ENCODE data around the gene TRIOBP. TPM values are rescaled to one million over a fixed set of nuclear protein-coding genes. Genes with fewer than 3 reads are reported as not detected.

Gene TRIOBP
- total RNA-seq, 2 donors from 2014 or later: 17.4 to 26.0 TPM

DNA sequence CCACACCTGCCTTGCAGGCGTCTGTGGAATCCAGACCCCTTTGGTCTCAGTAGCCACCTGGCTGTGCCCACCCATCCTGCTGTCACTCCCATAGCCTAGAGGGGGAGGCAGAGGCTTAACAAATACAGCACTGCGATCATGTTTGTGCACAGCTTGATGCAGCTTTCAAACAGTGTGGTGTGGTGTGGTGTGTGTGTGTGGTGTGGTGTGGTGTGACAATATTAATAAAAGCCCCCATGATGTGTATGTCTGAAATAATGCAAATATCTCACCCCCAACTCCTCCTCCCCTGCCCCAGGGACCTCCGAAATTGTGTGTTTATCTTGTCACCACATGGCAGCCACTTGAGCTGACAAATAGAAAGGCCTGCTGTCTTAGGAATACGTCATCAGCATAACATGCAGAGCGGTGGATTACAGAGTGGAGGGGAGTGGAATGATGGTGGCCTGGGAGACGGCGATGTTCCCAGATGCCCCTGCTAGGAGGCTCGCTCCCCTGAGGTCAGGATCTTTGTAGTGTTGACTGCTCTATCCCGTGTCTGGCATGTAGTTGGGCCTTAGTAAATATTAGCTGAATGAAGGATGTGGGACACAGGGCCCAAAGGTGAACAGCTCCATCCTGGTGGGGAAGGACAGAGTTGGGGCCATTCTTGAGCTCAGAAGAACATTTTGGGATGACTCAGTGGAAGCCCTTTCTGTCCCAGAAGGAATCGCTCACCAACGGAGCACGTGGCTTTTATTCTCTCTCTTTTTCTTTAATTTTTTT lies 35.5 kb upstream of the TRIOBP start:
- Mint-ChIP-seq H3K27ac (no peak overlapping the region), H3K36me3 (peaks cover 7 to 15% of the 10 kb centered on the region in 2 donors), H3K9me3 (no peaks in the 10 kb centered on the region)
- ATAC-seq (no peak), DNase-seq (ENCODE audit: low spot score in 2 of 2) (no peak)

DNA sequence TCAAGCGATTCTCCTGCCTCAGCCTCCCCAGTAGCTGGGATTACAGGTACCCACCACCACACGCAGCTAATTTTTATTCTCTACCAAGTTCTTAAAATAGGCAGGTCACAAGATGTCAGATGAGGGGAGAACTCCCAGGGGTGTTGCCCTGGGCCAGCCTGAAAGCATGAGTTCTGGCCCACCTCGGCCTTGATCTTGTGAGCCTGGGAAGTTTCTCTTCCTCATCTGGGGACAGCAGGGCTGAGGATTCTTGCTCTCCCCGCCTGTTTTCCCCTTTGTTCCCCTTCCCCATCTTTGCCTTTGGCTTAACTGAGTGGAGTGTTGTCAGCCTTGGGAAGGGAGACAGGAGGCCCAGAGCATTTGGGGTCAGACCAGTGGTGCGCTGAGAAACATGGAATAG lies 34.8 kb upstream of the TRIOBP start:
- Mint-ChIP-seq H3K36me3 (peaks cover 7 to 21% of the 10 kb centered on the region in 2 donors), H3K9me3 (no peaks in the 10 kb centered on the region), H3K27ac (peak overlapping the region in 1 of 2 donors; percentile 29)
- DNase-seq (ENCODE audit: low spot score in 2 of 2): no peak
- ATAC-seq: no peak

DNA sequence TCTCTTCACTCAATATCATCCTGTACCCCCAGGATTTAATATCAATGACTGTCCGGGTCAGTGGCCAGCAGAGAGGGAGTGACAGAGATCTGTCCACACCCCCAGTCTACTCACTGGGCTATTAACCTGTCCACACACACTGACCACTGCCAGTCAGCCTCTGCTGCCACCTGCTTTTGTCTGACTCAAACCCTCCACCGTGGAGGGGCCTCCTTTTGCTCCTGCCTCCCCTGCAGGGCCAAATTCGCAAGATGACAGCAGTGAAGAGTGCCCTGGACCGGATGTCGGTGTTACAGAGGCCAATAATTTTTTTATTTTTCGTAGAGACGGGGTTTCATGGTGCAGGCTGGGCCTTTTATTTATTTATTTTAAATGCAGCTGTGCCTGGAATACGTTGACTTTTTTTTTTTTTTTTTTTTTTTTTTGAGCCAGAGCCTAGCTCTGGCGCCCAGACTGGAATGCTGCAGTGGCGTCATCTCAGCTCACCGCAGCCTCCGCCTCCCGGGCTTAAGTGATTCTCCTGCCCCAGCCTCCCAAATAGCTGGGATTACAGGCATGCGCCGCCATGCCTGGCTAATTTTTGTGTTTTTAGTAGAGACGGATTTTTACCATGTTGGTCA lies 33.2 kb upstream of the TRIOBP start:
- Mint-ChIP-seq H3K36me3 (peaks cover 7 to 22% of the 10 kb centered on the region in 2 donors), H3K9me3 (no peaks in the 10 kb centered on the region), H3K27ac (no peak overlapping the region)
- ATAC-seq: no peak
- no peak for DNase-seq (ENCODE audit: low spot score in 2 of 2)

DNA sequence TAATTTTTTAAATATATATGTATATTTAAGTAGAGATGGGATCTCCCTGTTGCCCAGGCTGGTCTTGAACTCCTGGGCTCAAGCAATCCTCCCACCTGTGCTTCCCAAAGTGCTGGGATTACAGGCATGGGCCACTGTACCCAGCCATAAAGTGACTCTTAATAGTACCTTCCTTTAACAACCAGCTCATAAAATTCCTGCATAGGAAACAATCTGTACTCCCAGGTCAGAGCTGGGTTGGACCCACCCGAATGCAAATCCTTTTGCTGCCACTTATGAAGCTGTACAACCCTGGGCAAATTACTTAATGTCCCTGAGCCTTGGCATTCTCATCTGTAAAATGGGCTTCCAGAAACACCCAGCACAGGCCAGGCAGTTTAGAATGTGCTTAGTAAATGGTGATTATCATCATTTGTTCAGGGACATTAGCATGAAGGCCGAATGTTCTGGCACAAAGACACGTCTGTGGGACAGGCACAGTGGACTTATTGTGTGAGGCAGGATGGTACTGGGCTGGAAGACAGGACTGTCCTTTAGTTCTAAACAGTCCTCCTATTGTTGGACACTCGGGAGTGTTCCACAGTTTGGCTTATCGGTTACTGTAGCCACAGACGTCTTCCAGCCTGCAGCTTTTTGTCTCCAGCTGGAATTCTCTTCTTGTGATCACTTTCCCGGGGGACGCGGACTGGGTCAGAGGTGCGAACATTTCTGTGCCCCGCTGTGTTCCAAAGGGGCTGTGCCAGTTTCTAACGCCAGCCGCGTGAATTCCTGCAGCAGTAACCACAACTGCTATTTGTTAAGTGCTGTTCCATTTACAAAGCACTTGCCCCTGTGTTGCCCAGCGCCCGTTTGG lies 32.4 kb upstream of the TRIOBP start:
- no peak for ATAC-seq
- Mint-ChIP-seq H3K9me3 (no peaks in the 10 kb centered on the region), H3K27ac (peak overlapping the region in 1 of 2 donors; percentile 22), H3K36me3 (peaks cover 4 to 18% of the 10 kb centered on the region in 2 donors)
- DNase-seq (ENCODE audit: low spot score in 2 of 2): no peak

DNA sequence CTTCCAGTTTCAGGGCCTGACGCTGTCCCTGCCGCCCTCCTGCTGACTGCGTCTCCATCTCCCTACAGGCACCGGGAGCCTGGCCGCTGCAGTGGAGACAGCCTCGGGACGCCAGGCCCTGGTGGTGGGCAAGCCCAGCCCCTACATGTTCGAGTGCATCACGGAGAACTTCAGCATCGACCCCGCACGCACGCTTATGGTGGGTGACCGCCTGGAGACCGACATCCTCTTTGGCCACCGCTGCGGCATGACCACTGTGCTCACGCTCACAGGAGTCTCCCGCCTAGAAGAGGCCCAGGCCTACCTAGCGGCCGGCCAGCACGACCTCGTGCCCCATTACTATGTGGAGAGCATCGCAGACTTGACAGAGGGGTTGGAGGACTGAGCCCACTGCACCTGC lies 31.4 kb upstream of the TRIOBP start:
- H3K27ac Mint-ChIP-seq: no peak overlapping the region
- peaks cover 0 to 13% of the 10 kb centered on the region in 2 donors for H3K36me3 Mint-ChIP-seq
- DNase-seq (ENCODE audit: low spot score in 2 of 2): no peak
- no peaks in the 10 kb centered on the region for H3K9me3 Mint-ChIP-seq
- no peak for ATAC-seq

DNA sequence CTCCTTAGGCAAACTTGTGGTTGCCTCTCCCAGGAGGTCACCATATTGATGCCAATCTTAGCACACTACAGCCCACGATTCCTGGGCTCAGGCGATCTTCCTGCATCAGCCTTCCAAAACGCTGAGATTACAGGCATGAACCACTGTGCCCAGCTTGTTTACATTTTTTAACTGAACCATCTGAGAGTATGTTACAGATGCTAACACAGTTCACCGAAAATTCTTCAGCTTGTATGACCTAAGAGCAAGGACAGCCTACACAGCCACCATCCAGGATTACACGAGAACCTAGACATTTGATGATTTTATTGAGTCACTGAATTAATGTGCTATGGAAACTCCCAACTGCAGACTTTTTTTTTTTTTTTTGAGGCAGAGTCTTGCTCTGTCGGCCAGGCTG lies 27.3 kb upstream of the TRIOBP start:
- ATAC-seq (peak in 1 of 2 donors; percentile 41), DNase-seq (ENCODE audit: low spot score in 2 of 2) (no peak)
- no peaks in the 10 kb centered on the region for H3K9me3 Mint-ChIP-seq
- peaks cover 0 to 6% of the 10 kb centered on the region in 2 donors for H3K36me3 Mint-ChIP-seq
- H3K27ac Mint-ChIP-seq: no peak overlapping the region

DNA sequence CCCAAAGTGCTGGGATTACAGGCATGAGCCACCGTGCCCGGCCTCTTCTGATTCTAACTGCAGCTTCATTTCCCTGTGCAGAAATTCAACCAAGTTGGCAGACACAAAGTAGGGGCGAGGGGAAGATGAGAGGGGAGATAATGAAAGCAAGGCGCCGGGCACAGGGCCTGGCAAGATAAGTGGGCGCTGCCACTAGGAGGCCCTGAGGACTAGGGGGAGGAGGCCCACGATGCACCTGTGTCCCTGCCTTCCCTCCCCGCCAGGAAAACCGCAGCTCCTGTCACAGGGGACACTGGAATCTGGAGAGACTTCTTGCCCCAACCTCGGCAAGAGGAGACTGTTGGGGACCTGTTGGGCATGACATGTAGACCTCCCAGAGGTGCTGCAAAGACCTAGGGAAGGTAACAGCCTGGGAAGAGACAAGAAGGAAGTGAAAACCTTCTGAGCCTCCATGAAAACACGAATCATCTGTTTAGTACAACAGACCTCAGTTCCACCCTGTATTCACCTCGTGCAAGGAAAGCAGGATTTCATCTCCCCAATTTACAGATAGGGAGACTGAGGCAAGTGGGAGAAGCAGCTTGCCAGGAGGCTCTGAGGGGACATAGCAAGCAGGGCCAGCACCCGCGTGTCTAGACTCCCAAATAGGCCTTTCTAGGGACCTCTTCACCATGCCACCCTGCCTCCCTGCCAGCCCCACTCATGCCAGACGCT lies 24.5 kb upstream of the TRIOBP start:
- DNase-seq (ENCODE audit: low spot score in 2 of 2) (no peak), ATAC-seq (no peak)
- H3K9me3 Mint-ChIP-seq: no peaks in the 10 kb centered on the region
- no peak overlapping the region for H3K27ac Mint-ChIP-seq
- peaks cover 0 to 16% of the 10 kb centered on the region in 2 donors for H3K36me3 Mint-ChIP-seq

DNA sequence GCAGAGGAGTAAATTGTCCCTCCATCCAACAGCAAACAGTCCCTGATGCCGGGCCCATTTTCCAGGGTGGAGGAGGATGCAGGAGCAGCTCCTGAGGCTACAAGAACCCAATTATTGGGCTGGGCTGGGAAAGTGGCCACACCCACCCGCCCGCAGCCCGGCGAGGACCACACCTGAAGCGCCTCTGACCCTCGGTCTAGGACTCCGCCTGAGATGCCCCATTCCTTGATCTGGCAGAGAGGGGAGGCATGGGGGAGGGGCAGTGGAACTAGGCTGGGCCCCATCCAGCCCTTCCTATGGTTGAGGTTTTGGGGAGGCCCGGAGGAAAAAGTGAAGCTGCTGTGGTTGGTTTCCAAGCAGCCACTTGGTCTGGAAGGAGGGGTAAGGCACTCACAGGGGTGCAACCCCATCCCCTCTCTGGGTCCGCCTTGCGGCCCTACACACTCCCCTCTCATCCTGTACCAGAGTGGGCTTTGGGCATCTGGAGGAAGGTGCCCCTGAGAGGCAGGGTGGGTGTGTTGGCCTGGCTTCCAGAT lies 23.9 kb upstream of the TRIOBP start:
- Mint-ChIP-seq H3K9me3 (no peaks in the 10 kb centered on the region), H3K27ac (no peak overlapping the region)
- DNase-seq (ENCODE audit: low spot score in 2 of 2): no peak

DNA sequence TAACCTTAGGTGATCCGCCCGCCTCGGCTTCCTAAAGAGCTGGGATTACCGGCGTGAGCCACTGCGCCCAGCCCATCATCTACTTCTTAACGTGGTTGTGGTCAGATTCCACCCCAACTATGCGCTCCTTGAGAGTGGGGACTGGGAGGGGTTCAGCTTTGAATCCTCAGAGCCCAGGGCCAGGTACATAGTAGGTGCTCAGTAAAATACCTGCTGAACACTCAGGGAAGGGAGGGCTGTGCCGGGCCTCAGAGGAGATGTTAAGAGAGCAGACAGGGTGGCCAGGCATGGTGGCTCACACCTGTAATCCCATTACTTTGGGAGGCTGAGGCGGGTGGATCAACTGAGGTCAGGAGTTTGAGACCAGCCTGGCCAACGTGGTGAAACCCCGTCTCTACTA lies 22.6 kb upstream of the TRIOBP start:
- DNase-seq (ENCODE audit: low spot score in 2 of 2) (no peak), ATAC-seq (no peak)
- H3K27ac Mint-ChIP-seq: no peak overlapping the region
- H3K36me3 Mint-ChIP-seq: peaks cover 0 to 18% of the 10 kb centered on the region in 2 donors
- no peaks in the 10 kb centered on the region for H3K9me3 Mint-ChIP-seq

More for the DNA sequence above, 23.9 kb upstream of the TRIOBP start:
- no peak for ATAC-seq
- H3K36me3 Mint-ChIP-seq: peaks cover 0 to 18% of the 10 kb centered on the region in 2 donors

DNA sequence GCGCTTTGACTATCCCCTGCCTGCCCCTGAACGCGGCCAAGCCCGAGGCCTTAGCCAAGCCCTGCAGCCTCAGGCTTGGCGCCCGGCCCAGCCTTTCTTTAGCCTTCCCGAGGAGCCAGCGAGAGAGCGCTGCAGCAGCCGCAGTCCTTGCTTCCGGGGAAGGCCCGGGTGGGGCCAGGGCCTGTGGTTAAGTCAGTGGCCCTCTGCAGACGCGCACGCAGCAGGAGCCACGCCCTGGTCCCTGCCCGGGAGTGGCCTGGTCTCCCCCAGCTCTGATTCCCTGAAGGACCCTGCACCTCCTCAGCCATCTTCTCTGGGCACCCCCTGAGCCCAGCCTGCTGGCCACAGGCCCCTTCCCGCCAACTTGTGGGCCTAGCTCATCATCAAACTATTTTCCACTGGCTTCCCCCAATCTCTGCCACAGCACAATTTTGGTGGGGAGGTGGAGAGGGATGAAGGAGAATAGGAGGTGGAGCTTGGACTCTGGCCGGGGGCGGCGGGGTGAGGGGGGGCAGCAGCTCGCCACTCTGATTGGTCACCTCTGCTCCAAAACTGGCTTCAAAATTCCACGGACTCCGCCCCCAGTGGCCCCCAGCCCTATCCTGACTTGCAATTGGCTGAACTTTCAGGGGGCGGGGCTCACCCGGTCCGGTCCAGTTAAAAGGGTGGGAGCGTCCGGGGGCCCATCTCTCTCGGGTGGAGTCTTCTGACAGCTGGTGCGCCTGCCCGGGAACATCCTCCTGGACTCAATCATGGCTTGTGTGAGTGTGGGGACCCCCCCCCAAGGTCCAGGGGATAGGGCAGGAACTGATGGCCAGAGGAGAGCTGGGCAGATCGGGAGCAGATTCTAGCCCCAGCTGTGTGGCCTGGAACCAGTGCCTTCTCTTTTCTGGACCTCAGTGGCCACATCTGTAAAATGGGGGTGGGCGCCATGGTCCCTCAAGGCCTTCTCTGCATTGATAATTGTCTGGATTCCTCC lies 21.6 kb upstream of the TRIOBP start, which contains the start of gene LGALS1:
Gene LGALS1, plus strand, starts transcription at position 686 of the 979 bp plus-strand sequence. Its CDS starts 67 bp downstream, at position 753.
- Mint-ChIP-seq H3K27ac (peak within 1 kb of the TSS; percentile 86 to 92), H3K36me3 (peaks cover 0 to 25% of the 10 kb centered on the region in 2 donors), H3K9me3 (no peaks in the 10 kb centered on the region)
- peak; percentile 72 to 73 for ATAC-seq
- peak; percentile 80 to 88 for DNase-seq (ENCODE audit: low spot score in 2 of 2)

DNA sequence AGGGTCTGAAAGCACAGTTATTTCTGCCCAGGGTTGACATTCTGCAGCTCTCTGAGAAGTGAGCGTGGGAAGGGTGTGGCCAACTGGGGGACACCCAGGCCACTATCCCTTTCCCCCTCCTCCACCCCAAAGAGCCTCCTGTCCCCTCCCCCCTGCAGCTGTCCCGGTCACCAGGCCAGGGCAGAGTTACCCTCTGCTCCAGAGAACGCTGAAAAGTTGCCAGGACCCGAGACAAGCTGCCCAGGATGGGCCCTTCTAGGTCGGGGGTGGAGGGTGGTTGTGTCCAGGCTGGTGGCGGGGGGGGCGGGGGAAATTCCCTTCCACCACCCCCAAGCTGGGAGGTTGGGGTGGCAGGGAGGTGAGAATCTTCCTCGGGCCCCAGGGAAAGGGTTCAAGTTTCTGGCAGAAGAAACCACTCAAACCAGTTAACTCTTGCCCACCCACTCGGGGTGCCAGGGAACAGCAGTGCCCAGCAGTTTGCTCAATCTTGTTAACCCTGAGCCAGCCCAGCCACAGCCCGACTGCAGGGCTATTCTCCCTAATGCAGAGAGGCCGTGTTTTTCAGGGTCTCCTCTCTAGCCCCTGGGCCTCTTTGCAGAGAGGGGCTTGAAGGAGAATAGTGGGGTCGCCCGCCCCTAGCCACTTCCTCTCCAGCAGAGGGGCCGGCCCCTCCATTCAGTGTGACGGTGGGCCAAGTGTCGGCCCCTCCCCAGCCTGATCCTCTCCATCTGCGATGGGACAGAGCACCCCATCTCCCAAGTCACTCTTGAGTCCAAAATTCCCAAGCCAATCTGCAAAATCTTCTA lies 20.7 kb upstream of the TRIOBP start:
- peak; percentile 14 to 69 for DNase-seq (ENCODE audit: low spot score in 2 of 2)
- H3K36me3 Mint-ChIP-seq: peaks cover 0 to 25% of the 10 kb centered on the region in 2 donors
- no peaks in the 10 kb centered on the region for H3K9me3 Mint-ChIP-seq
- peak overlapping the region; percentile 86 to 92 for H3K27ac Mint-ChIP-seq
- peak in 1 of 2 donors; percentile 3 for ATAC-seq

DNA sequence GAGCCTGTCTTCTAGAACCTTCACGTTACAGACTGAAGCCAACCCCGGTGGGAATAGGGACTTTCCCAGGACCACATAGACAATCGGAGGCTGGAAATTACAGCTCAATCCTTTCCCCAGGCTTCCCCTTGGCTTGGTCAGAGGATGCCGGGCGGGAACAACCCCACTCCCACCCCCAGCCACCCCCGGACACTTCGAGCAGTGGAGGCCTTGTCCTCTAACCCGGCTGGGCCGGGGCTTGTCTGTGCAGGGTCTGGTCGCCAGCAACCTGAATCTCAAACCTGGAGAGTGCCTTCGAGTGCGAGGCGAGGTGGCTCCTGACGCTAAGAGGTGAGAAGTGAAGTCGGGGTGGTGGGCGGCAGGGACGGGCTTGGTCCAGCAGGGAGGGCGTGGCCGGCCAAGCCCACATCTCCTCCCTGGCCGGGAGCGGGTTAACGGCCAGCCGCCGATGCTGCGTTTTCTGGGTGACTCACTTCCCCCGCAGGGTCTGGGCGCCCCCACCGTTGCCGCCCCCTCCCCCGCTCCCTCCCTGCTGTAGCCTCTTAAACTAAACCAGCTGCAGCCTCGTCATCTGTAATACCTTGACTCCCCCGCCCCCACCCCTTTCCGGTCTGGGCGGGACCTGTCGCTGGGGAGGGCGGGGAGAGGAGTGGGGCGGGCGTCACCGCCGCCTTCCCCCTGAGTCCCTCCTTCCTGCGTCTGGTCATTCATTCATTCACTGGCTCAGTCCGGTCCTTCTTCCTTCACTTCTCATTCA lies 19.9 kb upstream of the TRIOBP start:
- H3K27ac Mint-ChIP-seq: peak overlapping the region; percentile 86 to 92
- ATAC-seq (peak; percentile 77 to 80), DNase-seq (ENCODE audit: low spot score in 2 of 2) (peak; percentile 93)
- H3K36me3 Mint-ChIP-seq: peaks cover 0 to 25% of the 10 kb centered on the region in 2 donors
- no peaks in the 10 kb centered on the region for H3K9me3 Mint-ChIP-seq

DNA sequence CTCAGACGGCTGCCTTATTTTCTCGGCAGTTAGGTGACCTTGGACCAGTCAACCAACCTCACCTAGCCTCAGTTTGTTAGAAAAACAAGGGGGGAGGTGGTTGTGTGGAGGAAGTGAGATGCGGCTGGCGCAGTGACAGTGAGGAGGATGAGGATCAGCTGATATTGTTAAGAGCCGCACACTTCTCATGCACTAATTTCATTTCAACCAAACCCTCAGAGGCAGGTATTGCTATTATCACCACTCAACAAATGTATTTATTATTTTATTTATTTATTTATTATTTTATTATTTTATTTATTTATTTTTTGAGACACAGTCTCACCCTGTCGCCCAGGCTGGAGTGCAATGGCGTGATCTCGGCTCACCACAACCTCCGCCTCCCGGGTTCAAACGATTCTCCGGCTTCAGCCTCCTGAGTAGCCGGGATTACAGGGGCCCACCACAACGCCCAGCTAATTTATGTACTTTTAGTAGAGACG lies 19.3 kb upstream of the TRIOBP start:
- DNase-seq (ENCODE audit: low spot score in 2 of 2) (no peak), ATAC-seq (peak in 1 of 2 donors; percentile 6)
- Mint-ChIP-seq H3K9me3 (no peaks in the 10 kb centered on the region), H3K36me3 (peaks cover 0 to 25% of the 10 kb centered on the region in 2 donors), H3K27ac (peak overlapping the region; percentile 74 to 86)

DNA sequence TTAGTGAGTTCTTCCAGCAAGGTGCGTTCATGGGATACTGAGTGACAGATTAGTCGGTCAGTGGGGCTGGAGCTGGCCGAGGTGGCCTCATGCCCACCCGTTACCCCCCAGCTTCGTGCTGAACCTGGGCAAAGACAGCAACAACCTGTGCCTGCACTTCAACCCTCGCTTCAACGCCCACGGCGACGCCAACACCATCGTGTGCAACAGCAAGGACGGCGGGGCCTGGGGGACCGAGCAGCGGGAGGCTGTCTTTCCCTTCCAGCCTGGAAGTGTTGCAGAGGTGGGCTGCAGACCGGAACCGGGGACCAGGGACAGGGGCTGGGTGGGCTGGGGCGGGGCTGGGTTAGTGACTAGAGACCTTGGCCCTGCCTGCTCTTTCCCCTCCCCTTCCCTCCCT lies 18.5 kb upstream of the TRIOBP start:
- no peak overlapping the region for H3K27ac Mint-ChIP-seq
- H3K9me3 Mint-ChIP-seq: no peaks in the 10 kb centered on the region
- ATAC-seq (no peak), DNase-seq (ENCODE audit: low spot score in 2 of 2) (no peak)
- H3K36me3 Mint-ChIP-seq: peaks cover 0 to 25% of the 10 kb centered on the region in 2 donors
